ENCODE results near the gene PARD3B. TPM values are rescaled to one million over a fixed set of nuclear protein-coding genes. Genes with fewer than 3 reads are reported as not detected.
A peak's percentile ranks its signal among the peaks of the same experiment; 100 is the strongest.

Gene PARD3B
- total RNA-seq, 2 donors from 2014 or later = 15.0 to 17.8 TPM

- Histone ChIP-seq H3K4me3 (no peak overlapping the region), H3K27me3 (no peaks in the 10 kb centered on the region), H3K9me3 (no peaks in the 10 kb centered on the region), H3K4me1 (no peaks in the 10 kb centered on the region), H3K36me3 (replicated peaks in 1 of 2; ENCODE audit: insufficient read depth in 1 of 2, low read depth in 2 of 2) (no peaks in the 10 kb centered on the region), H3K27ac (no peak overlapping the region)
- no peak for ATAC-seq
- no peak for DNase-seq
- TF ChIP-seq POLR2A (IDR thresholded peaks at IDR 0.05) = no peak
- TF ChIP-seq, protein P1, sequence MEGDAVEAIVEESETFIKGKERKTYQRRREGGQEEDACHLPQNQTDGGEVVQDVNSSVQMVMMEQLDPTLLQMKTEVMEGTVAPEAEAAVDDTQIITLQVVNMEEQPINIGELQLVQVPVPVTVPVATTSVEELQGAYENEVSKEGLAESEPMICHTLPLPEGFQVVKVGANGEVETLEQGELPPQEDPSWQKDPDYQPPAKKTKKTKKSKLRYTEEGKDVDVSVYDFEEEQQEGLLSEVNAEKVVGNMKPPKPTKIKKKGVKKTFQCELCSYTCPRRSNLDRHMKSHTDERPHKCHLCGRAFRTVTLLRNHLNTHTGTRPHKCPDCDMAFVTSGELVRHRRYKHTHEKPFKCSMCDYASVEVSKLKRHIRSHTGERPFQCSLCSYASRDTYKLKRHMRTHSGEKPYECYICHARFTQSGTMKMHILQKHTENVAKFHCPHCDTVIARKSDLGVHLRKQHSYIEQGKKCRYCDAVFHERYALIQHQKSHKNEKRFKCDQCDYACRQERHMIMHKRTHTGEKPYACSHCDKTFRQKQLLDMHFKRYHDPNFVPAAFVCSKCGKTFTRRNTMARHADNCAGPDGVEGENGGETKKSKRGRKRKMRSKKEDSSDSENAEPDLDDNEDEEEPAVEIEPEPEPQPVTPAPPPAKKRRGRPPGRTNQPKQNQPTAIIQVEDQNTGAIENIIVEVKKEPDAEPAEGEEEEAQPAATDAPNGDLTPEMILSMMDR (IDR thresholded peaks at IDR 0.05) = no peak
- intact Hi-C loops (cut with DNase I) = no loop called here
Measured at GRCh38 chr2:205177546-205177945, 632.3 kb downstream of the PARD3B start.

GRCh38 chr2:205180730-205181129 lies 635.5 kb downstream of the PARD3B start:
- 95 to 97% methylated on average over 3 of the region's 3 CpGs for WGBS, 2 donors
- no peaks in the 10 kb centered on the region for H3K27me3 ChIP-seq
- H3K9me3 ChIP-seq = no peaks in the 10 kb centered on the region
- H3K4me1 ChIP-seq = no peaks in the 10 kb centered on the region
- H3K36me3 ChIP-seq (replicated peaks in 1 of 2; ENCODE audit: insufficient read depth in 1 of 2, low read depth in 2 of 2) = no peaks in the 10 kb centered on the region
- ATAC-seq = no peak
- H3K27ac ChIP-seq = no peak overlapping the region
- no peak for DNase-seq
- TF ChIP-seq POLR2A (IDR thresholded peaks at IDR 0.05) = no peak
- TF ChIP-seq, protein P1 (IDR thresholded peaks at IDR 0.05) = no peak
- intact Hi-C loops (cut with DNase I) = no loop called here
- no peak overlapping the region for H3K4me3 ChIP-seq

DNA sequence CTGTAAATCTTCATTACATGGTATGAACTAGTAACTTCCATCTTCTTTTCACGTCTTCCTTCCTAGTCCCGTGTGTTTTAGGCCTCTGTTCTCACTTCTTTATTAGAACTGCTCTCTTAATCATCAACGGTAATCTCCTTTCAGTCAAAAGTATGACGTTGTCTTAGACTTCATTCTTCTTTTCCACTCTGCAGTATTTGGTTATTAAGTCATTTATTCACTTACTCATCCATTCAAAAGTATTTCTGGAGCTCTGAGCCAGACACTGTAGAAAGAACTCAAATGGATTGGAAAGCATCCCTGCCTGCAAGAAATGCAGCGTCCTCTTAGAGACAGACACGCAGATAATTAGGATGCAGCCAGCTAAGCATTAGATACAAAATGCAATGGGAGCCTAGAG lies 642.5 kb downstream of the PARD3B start:
- Histone ChIP-seq H3K36me3 (replicated peaks in 1 of 2; ENCODE audit: insufficient read depth in 1 of 2, low read depth in 2 of 2) (no peaks in the 10 kb centered on the region), H3K9me3 (no peaks in the 10 kb centered on the region), H3K4me1 (no peaks in the 10 kb centered on the region), H3K27me3 (no peaks in the 10 kb centered on the region), H3K27ac (no peak overlapping the region), H3K4me3 (no peak overlapping the region)
- intact Hi-C loops (cut with DNase I) = no loop called here
- no peak for TF ChIP-seq POLR2A (IDR thresholded peaks at IDR 0.05)
- TF ChIP-seq, protein P1 (IDR thresholded peaks at IDR 0.05) = no peak
- ATAC-seq (no peak), DNase-seq (no peak)
- WGBS, 2 donors = 87 to 88% methylated on average over 6 of the region's 6 CpGs

DNA sequence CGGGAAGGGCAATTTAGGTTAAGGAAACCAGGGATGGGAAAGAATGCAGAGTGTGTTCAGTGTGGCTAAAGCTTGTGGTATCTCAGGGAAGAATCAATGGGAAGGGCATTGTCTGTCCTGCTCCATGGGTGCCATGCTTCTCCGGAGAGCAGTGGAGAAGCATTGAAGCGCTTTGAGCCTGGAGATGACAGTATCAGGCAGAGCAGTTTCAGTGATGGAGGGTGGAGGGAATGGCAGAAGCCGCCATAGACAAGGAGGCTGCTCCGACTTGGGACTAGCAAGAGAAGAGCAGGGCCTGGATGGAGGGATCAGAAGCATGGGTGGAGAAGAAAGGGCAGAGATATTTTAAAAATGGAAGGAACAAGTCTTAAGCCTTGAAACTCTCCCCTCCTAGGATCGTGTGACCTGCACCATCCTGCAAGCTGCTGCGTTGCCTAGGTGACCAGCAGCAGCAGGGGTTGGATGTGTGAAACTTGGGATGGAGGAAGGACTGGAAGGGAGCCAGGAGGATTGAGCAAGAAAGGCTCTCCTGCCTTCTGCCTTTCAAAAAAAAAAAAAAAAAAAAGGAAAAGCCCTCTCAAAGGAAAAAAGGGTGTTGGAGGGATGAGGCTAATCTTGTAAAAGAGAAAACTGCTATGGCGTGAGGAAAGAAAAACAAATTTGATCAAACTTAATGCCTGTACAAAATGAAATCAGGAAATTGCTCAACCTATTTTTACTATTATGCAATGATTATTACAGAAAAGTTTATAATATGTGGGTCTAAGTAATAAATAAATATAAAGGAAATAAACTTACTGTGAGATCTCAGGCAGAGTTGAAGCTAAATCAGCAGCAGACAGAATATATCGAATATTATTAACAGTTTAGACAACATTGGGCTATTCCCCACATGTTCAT lies 643.2 kb downstream of the PARD3B start:
- Histone ChIP-seq H3K9me3 (no peaks in the 10 kb centered on the region), H3K4me1 (no peaks in the 10 kb centered on the region), H3K4me3 (no peak overlapping the region), H3K36me3 (replicated peaks in 1 of 2; ENCODE audit: insufficient read depth in 1 of 2, low read depth in 2 of 2) (no peaks in the 10 kb centered on the region), H3K27me3 (no peaks in the 10 kb centered on the region), H3K27ac (no peak overlapping the region)
- DNase-seq (peak; percentile 13 to 44 (median 36)), ATAC-seq (no peak)
- 82% methylated on average over 9 of the region's 9 CpGs for WGBS, 2 donors
- intact Hi-C loops (cut with DNase I) = no loop called here
- TF ChIP-seq POLR2A (IDR thresholded peaks at IDR 0.05) = no peak
- TF ChIP-seq, protein P1 (IDR thresholded peaks at IDR 0.05) = no peak

DNA sequence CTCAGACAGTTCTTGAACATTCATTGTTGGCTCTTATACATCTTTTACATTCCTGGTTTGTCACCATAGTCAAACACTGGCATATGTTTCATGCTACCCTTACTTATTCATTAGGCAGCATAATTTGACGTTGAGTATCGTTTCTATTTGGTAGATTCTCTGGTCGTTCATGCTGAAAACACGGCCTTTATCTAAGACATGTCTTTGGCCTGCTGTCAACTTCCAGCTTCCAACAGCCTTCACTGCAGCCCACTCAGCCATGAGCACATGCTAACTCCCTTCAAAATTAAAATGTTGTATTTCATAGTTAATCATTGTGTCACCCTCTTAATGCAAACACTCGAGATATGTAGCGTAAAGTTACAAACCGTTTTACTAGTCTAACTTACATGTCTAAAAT lies 644.0 kb downstream of the PARD3B start:
- intact Hi-C loops (cut with DNase I) = no loop called here
- Histone ChIP-seq H3K36me3 (replicated peaks in 1 of 2; ENCODE audit: insufficient read depth in 1 of 2, low read depth in 2 of 2) (no peaks in the 10 kb centered on the region), H3K4me3 (no peak overlapping the region), H3K9me3 (no peaks in the 10 kb centered on the region), H3K4me1 (no peaks in the 10 kb centered on the region), H3K27ac (no peak overlapping the region), H3K27me3 (no peaks in the 10 kb centered on the region)
- no peak for ATAC-seq
- TF ChIP-seq, protein P1 (IDR thresholded peaks at IDR 0.05) = no peak
- no peak for TF ChIP-seq POLR2A (IDR thresholded peaks at IDR 0.05)
- DNase-seq = no peak
- 86 to 91% methylated on average over 7 of the region's 7 CpGs for WGBS, 2 donors
